GM19372 (cell line): ENCODE data around the gene FMNL2.
"Not testable (repeated sequence)": the region's sequence is repeated elsewhere in the genome, so short reads cannot be mapped to it uniquely, and the experiment has no call there.

Source experiments
- ATAC-seq: cut with Tn5 transposase; IDR thresholded peaks from one replicate; pipeline ENCODE4 v1.9.1; 2021; ENCODE audit warnings: mild to moderate bottlenecking, low read depth, moderate library complexity; ENCODE audit not compliant: unreplicated experiment

Gene FMNL2

DNA sequence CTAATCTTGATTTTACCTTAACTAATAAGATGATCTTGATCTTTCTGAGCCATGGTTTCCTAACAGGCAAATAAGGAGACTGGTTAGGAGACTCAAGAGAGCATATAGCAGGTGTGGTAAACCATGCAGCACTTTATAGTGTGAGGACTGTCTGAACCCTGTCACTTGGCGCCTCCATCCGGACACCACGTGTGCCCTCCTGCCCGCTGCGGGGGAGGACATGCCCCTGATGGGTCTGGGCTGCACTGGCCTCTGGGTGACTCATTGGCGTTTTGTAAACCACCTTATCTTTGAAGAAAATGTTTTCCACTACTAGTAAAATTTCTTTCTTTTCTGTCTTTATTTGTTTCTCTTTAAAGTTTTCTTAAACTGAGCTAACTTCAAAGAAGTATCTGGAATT lies 131.1 kb downstream of the FMNL2 start:
- ATAC-seq: no peak

DNA sequence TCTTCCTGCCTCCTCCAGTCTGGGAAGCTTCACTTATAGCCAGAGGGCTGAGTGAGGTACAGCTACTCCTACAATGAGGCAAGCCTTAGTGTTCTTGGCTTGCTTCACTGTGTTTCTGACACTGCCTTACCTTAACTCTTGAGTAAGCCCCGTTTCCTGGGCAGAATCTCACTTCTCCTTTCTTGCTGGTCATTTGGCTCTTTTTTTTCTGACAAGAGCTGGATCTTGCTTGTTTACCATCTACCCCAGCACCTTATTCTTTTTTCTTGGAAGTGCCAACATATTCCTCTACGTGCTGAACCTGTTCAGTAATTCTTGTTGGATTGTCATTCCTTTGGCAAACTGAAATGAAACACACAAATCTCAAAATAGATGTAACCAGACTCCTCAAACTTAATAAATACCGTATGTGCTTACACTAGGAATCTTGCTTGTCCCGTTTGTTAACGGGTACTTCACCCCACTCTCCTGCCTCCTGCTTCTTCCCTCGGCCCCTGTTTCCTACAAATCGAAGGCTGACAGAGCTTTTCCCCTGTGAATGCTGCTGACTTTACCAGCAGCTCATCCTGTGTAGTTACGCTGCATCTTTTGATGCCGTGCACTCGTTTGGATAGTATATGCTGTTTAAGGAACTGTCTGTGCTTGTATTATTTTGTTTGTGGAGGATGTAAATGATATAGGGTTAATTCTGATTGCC lies 132.2 kb downstream of the FMNL2 start:
- ATAC-seq: peak; percentile 96

DNA sequence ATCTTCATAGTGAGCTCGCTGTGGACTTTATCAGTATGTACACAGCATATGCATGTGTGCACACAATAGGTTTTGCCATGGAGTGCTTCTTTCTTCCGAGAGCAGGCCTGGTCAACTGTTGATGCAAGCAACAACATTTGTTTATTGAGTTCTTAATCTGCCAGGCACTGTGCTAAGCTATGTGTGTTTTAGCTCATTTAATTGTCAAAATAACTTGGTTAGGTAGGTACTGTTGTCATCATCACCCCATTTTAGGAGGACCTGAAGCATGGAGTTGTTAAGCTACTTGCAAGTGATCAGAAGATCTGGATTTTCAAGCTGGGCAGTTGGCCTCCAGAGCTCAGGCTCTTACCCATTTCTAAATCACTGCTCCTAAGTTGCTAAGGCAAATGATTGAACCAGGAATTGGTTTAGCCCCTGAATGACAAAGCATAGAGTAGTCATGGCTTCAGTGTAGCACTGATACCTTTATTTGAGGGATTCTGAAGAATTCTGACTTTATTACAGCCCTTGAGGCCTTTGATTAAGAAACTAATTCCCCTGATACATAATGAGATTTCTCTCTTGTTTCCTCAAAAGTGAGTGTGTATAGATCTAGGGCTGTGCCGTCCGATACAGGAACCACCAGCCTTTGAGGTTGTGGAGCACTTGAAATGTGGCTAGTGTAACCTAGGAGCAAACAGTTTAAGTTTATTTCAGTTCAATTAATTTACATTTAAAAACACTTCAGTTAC lies 132.9 kb downstream of the FMNL2 start:
- no peak for ATAC-seq

DNA sequence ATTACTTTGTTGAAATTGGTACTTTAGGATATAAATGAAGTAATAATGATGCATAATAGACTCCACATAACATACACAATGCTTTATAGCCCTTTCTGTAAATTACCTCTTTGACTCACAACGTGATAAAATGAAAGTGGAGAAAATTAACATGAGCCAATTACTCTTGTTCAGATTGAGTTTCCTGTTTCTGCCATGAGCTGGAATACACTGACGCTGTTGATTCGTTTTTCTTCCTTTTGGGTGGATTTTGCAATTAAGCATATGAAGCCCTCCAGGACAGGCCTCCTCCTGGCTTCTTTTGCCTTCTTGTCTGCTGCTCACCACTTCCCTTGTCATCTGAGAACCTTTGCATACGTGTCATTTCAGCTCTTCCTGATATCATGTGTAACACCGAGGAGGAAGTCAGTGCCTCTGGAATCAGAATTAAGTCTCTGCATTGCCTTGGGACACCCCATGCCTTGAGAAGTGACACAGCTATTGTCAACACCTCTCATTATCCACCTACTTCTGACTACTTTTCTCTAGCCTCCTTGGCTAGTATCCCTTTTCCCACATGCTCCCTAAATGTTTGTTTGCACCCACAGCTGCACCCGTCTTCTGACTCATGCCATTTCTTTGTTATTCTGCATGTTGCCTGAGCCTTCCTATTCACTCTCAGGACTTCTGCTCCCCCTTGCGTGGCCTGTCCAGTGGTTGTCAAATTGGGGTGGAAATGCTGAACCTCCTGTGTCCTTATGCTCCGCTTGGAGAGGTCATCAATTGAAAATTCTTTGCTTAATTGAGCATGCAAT lies 134.1 kb downstream of the FMNL2 start:
- ATAC-seq: no peak

DNA sequence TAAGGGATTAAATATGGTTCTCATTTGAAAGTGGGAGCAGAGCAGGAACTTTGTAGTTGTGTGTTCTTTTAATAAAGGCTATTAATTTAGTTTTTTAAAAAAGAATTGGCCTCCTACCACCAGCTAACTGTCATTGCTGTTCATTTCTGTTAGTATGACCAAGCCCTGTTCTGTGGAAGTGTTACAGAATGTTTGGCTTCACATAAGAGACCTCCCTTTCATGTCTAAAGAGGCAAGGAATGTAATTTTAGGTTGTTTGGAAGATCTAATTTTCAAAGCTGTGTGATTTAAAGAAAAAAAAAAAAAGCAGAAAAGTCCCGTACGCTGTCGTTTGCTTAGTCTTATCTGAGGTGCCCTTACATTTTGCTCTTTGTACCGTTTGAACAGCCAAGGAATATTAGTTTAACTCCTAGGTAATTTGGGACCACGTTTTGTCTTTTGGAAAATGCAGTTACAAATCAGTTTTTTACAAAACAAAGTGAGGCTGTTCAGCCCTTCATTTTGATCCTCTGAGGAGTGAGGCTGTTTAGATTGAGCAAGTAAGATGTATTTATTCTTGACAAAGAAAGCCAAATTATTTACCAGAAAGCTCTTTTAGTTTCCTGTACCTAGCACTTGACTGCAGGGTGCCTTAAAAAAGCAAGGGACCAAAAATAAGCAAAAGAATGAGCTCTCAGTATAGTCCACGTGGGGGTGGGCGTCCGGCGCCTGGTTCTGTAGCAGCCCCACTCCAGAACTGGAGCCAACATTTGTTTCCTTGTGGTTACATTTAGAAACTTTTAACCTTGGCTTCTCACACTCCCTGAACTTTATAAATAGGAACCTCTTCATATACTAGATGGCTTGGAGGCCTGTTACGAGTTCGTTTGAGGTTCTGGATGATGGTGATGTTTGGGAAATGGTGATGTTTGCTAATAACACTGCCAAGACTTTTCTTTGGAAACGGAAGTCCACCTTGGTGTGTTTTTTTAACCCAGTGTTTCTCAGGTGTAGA lies 136.2 kb downstream of the FMNL2 start:
- no peak for ATAC-seq

DNA sequence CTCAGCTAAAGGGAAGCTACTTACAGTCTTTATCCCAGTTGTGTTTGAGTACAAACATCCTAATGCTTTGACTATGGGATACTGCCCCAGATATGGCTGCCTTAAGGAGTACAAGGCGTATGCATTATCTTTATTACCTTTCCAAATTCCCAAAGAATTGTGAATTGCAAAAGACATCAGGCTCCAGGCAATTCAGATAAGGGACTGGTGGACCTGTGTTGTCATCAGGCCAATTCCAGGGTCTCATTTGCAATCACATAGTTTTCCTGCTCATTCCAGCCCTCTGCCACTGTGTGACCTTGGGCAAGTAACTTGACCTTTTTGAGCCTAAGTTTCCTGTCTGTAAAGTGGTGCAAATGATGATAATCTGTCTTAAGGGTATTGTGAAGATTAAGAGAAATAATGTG lies 137.5 kb downstream of the FMNL2 start:
- ATAC-seq: no peak

DNA sequence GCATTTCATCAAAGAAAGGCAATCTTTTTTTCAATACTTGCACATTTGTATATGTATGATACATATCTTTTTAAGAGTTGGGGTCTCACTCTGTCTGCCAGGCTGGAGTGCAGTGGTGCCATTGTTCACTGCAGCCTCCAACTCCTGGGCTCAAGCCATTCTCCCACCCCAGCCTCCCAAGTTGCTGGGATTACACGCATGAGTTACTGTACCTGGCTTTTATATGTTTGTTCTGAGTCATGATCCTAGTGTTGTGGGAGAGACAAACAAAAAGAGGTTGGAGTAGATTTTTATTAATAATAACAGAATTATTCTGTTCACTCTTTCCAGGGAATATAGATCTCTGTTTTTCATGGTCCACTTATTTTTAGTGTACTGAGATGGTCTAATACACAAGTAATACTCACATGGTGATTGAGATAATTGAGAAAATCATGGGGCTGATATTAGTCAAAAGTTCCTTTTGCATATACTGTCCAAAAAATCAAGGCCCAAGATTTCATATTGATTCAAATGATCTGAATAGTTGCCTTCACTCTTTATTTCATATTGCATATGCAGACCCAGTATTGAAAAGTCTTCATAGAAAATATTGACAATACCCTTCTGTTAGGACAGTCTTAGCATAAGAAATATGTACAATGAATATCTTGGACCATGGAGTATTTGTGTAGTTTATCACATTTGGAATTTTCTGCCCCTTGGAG lies 138.3 kb downstream of the FMNL2 start:
- no peak for ATAC-seq

DNA sequence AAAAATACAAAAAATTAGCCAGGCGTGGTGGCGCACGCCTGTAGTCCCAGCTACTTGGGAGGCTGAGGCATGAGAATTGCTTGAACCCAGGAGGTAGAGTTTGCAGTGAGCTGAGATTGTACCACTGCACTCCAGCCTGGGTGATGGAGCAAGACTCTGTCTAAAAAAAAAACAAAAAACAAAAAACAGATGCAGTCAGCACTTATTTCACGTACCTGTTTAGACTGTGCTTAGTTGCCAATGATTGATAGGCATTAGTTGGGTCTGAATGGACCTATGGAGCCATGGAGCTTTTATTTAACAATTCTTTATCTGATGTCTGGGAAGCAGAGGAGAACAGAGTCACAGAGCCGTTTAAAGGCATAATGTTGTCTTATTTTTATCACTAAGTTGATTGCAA lies 139.5 kb downstream of the FMNL2 start:
- not testable (repeated sequence) for ATAC-seq

DNA sequence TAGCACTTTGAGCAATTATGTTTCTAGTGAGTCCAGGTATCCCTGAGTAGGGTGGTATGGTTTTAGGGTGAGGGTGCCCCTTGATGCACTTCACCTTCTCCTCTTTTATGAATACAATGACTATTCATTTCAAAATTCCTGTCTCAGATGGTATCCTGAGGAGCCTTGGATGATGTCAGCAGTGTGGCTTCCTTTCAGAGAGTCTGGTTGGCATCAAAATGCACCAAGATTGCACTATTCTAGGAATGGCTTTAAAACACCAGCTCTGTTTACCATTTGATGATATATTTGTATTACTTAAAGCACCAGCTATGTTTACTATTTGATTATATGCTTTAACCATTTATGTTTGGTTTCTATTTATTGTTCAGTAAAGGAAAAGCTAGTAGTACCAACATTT lies 141.0 kb downstream of the FMNL2 start:
- no peak for ATAC-seq

DNA sequence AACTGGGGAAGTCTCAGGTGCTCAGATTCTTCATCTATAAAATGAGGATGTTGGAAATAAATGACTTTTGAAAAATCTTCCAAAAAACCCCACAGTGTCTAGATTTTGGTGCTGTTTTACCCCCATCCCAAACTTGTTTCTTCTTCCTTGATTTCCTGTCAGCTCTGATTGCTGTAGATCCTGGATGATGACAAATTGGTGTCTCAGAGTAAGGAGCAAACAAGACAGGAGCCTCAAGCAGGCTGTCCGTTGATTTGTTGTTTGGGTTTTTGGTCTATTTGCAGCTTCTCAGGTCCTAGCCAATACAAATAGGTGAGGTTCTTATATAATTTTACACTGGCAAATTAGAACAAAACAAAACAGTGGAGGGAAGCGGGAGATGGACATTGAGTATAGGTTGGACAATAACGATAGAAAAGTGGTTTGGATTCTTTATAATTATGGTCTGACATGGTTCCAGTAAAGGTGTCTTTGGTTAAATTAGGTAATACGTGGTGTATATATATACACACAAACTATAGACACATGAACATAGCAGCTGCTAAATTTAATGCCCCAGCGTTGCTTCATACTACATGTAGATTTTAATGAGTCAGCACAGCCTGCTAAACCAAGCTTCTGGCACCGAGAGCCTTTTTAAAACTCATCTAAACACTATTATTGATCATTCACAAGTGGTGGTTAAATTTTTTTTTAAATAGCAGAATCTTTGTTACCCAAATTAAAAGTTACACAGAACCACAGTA lies 142.5 kb downstream of the FMNL2 start:
- no peak for ATAC-seq

DNA sequence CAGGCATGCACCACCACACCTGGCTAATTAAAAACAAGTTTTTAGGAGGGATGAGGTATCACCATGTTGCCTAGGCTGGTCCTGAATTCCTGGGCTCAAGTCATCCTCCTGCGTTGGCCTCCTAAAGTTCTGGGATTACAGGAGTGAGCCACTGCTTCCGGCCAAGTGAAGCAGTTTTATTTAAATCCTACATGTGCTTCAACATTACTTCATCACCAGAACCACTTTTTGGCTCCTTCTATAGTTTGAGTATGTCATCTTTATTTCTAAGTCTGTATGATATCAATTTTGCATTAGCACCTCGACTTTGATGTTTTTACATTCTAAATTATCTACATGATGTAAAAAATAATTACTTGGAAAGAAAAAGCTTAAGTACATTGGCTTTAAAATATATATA lies 144.3 kb downstream of the FMNL2 start:
- ATAC-seq: no peak

DNA sequence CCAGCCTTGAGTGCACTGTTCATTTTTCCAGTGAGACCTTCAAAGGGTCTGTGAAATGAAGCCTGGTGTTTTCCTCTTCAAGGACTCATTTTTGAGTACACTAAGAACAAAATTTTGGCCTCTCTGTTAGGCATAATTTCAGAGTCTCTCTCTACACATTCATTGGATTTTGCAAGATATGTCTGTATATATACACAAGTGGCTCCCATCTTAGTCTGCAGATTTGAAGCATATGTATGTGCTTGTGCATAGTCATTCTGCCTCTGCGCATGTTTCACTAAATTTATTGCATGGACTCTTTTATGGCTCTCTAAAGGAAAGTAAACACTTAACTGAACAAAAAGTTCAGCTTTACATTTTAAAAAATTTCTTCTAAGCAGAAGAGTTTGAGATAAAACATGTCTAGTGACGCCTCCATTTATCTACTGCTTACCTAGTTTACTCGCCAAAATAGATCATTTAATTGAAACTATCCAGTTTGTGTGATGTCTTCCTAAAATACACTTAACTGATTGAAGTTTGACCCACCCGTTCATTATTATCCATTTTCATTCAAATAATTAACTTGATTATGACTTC lies 145.9 kb downstream of the FMNL2 start:
- no peak for ATAC-seq

DNA sequence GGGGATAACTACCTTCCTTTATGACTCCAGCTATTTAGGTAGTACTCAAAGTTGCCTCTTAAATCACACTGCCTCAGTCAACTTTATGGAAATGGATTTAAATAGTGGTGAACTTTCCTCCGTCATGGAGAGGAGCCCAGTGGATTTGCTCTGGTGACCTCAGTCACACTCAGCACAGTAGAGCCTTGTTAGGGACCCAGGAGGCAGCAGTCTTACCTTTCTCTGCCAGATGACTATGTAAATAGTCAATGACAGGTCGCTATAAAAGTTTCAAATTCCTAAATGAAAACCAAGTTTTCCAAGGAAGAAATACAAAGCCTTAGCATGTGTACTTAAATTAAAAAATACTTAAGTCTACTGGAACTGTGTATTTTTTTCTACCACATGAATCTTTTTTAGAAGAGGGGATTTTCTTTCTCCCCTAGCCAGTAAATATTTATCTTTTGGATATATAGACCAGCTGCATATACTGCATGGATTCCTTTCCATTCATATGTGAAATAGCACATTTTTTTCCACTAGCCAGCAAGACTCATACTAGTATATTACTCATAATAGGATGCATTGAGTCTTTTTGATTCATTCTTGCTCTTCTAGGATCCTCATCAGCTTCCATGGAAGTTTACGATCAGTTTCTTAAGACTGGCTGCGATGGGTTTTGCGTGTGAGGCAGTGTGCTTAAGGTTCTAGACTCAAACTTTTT lies 147.1 kb downstream of the FMNL2 start:
- ATAC-seq: no peak

DNA sequence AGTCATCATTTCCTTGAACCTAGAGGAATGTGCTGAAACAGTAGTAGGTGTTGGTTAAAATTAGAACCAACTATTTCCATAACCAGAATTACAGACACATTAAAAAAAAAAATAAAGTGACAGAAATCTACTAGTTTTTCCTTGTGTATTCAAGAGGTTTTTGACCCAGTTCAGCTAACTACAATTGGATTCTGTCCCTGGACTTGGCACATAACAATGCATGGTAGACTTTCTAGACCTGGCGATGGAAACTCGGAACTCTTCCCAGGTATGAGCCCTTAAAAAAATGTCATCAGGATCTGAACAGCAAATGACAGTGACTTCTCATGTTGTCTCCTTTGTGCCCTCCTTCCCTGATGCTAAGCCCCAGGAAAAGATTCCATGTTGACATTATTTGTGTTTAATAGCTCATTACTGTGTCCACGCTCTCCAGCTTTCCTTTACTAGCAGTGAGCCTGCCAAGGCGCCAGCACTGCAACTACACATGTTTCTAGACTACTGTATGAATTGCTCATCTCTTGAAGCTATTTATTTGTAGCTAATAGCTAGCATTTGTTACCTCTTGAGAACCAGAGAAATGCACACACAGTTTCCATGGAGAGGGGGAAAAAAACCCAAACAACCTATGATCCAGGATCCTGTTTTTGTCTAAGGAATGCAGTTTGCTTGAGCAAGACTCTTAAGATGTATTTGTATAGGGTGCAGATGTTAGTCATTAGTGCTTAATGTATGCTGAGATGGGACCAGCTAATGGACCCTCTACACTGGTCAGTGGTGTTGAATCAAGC lies 148.5 kb downstream of the FMNL2 start:
- no peak for ATAC-seq

DNA sequence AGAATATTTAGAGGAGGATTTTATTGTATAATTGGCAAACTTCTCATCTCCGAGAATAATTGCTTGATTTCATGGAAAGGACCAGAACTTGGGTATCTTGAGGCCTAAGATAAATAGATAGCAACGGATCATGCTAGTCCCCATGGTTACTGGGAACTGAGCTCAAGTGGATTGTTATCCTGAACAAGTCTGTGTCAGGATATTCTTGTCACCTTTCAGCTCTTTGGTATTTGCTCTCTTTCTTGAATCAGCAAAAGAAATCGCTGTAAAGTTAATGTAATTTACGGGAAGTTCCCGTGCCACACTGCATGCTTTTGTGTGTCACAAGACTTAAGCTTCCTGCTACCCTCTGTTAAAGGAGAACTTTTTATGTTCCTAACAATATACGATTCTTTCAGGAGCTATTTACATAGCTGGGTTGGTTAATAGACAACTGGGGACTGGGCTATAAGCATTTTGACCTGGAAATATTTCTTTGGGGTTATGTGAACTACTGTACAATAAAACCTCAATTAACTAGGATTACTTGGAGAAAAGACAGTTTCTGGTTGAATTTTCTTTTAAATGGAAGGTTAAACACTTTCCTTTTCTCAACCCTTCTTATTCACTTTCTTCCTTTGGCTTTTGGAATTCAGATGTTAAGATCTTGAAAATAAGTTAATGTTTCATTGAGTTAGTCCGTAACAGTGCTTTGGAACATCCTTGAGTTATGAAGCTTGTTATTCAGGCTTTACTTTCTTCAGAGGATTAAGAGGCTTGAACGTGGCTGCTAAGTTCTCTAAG lies 151.2 kb downstream of the FMNL2 start:
- no peak for ATAC-seq

DNA sequence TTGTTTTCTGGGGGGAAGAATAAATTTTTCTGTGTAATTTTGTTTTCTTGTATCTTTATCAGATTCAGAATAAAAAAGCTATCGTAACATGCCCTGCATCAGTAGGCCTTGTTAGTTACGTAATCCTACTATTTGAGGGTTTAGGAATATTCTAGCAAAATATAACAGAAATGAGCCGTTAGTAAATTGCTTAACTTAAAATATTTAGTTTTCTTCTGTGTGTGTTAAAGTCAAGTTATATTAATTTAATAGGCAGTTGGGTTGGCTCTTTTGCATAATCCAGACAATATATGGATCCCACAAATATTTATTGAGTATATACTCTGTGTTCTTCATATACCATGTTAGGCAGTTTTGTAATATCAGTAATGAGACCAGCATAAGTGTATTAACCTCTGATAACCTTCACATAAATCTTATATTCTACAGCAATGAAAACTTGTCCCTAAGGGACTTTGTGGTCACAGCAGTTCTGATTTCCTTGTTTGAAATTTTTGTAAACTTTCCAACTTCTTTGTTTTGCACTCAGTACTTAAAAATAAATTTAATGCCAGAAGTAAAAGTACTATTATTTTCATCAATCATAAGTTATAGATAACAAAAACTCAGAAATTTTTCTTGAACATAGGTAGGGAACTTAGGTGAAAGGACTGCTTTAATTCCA lies 151.9 kb downstream of the FMNL2 start:
- ATAC-seq: no peak
